CD4-positive, alpha-beta T cell treated with Interleukin-15 for 1 hour (primary cell): ENCODE measurements around the gene LRIG2.
"Not testable (repeated sequence)": the region's sequence is repeated elsewhere in the genome, so short reads cannot be mapped to it uniquely, and the experiment has no call there.

Experiments used
- DNase-seq: peaks from one replicate; pipeline ENCODE4 v3.0.0-alpha.2; 2020

LRIG2 gene

GRCh38 chr1:113128116-113128515 is 55.1 kb downstream of the LRIG2 start:
- DNase-seq: no peak

GRCh38 chr1:113129529-113130185 is 56.7 kb downstream of the LRIG2 start:
- DNase-seq: no peak

- DNase-seq: peak; percentile 30
These were observed 60.0 kb downstream of the LRIG2 start for GRCh38 chr1:113133038-113133437.

GRCh38 chr1:113133759-113134158 is 60.8 kb downstream of the LRIG2 start:
- no peak for DNase-seq

GRCh38 chr1:113135460-113135859 is 62.5 kb downstream of the LRIG2 start:
- no peak for DNase-seq

- DNase-seq: no peak
These were observed 63.5 kb downstream of the LRIG2 start for GRCh38 chr1:113136476-113136875.

- no peak for DNase-seq
These were observed 64.6 kb downstream of the LRIG2 start for GRCh38 chr1:113137563-113137962.

GRCh38 chr1:113138778-113139177 is 65.8 kb downstream of the LRIG2 start:
- no peak for DNase-seq

- no peak for DNase-seq
These were observed 67.2 kb downstream of the LRIG2 start for GRCh38 chr1:113140176-113140575.

GRCh38 chr1:113140588-113141446 is 67.8 kb downstream of the LRIG2 start:
- peak; percentile 37 for DNase-seq

- no peak for DNase-seq
These were observed 68.9 kb downstream of the LRIG2 start for GRCh38 chr1:113141650-113142473.

GRCh38 chr1:113142791-113143190 is 69.8 kb downstream of the LRIG2 start:
- no peak for DNase-seq

- no peak for DNase-seq
These were observed 73.5 kb downstream of the LRIG2 start for GRCh38 chr1:113146242-113147072.

GRCh38 chr1:113147073-113147625 is 74.2 kb downstream of the LRIG2 start:
- DNase-seq: no peak

GRCh38 chr1:113147826-113148225 is 74.8 kb downstream of the LRIG2 start:
- DNase-seq: no peak

GRCh38 chr1:113150494-113150893 is 77.5 kb downstream of the LRIG2 start:
- not testable (repeated sequence) for DNase-seq

GRCh38 chr1:113153116-113153803 is 80.3 kb downstream of the LRIG2 start:
- no peak for DNase-seq

- no peak for DNase-seq
These were observed 83.4 kb downstream of the LRIG2 start for GRCh38 chr1:113156368-113156767.

GRCh38 chr1:113158743-113159142 is 85.7 kb downstream of the LRIG2 start:
- not testable (repeated sequence) for DNase-seq

- DNase-seq: no peak
These were observed 93.5 kb downstream of the LRIG2 start for GRCh38 chr1:113166473-113166872.

GRCh38 chr1:113168946-113169345 is 95.9 kb downstream of the LRIG2 start:
- no peak for DNase-seq

GRCh38 chr1:113169591-113169990 is 96.6 kb downstream of the LRIG2 start:
- DNase-seq: no peak
